ENCODE data around the gene RPLP1. TPM values are rescaled to one million over a fixed set of nuclear protein-coding genes. Genes with fewer than 3 reads are reported as not detected.

The RPLP1 gene
- polyA plus RNA-seq, 1 donor: 1,121 TPM

DNA sequence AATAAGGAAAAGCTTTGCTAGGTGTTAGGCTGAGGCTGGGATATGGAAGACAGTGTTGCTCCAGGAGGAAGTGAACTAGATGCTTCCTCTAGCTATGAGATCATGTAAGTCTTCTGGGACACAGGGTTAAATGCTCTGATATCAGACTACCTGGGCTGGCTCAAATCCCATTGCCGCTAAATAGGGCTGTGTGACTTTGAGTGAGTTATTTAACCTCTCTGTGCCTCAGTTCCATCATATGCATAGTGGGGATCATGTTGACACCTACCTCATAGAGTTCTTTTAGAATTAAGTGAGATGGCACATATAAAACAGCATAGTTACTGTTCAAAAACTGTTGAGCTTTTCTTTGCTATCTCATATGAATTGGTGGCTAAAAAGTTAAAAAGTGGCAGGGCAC, 12.6 kb downstream of the RPLP1 start:
- DNase-seq: no peak

DNA sequence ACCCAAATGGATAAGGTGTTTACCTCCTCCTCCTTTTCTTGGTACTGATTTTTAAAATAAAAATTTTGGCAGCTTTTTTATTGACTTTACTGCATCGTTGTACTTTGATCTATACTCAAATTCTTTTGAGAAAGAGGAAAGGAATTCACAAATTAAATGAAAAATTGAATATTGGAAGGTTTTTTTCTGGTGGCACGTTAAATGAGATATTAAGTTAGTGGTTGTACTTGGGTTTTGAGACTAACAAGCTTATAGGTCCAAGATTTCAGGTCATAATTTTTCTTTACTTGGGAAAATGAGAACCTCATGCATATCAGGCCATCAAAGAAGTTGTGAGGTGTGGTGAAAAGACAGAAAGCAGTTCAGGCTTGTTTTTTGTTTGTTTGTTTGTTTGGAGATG, 14.1 kb downstream of the RPLP1 start:
- DNase-seq: no peak

DNA sequence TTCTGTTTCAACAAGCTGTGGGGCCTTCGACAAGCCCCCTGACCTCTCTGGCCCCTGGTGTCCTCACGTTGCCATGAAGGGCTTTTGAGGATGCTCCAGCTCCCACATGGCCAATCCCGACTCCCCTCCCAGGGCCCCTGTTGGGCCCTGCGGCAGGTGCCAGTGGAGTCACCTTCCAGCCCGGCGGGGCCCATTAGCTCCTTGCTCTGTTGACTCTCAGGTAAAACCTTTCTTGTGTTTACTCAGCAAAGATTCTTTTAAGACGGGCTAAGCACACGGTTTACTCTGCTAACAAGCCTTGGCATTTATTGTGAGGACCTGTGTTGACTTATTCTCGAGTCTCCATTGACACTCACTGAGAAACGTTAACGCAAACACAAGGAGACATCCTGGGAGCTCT, 15.0 kb downstream of the RPLP1 start:
- DNase-seq: no peak

DNA sequence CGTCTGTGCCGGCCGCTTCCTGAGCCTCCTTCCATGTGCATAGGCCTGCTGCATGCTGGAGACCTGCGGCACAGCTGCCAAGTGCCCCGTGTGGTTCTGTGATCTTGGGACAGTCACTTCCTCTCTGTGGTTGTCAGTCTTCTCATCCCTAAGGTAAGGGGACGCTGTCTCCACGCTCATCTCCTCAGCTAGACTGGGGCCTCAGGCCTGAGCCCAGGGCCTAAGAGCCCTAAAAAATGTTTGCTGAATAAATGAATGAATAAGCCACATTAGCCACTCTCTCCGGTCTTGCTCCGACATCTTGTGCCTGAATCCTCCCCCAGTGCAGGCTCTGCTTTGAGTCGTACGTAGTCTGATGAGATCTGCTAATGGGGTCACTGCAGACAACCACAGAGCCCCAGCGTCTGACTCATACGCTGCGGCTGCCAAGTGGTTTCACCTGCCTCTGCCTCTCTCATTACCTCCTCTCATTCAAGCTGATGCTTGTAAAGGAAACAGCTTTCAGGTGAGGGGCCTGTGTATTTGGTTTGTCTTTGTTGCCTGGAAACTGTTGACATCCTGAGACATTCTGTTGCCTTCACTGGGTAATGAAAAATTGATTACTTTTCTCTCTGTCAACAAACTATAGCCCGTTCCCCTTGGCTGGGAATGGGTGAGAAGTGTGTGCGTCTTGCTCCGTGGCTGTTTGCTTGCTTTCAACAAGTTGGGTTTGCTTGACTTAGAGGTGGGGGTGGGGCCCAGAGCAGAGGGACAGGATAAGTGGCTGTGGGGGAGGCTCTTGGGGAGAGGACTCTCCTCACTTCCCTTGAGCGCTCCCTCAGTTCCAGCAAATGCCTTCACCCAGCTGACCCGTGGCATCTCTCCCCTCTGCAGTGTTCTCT, 15.9 kb downstream of the RPLP1 start:
- peak; percentile 32 for DNase-seq

DNA sequence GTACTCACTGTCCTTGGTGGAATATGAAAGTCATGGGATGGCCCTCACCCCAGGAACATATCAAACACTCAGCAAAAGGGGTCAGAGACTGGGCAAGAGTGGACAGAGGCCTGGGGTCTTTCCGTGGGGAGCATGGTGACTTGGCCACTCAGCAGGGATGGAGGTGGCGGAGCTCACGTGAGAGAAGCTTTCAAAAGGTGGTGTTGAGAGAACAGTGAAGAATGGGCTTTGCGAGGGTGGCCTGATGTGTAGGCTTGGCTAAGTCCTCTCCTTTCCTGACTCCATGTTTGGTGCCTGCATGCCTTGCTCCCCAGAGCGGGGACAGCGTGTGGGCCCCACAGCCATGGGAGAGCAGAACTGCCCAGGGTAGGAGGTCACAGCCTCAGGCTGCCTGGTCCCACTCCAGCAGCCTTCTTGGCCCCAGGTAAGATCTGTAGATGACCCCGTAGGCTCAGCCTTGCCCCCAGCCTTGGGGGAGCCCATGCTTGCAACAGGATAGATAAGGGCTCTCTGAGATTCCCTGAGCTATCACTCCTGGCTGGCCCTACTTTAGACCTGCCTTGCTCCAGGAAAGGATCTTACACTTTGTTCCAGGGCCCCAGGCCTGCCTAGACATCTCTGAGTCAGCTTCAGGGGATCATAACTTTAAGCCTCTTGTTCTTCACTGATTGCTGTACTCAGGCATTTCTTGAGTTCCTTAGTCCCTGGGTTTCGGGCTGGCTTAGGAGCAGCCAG, 17.0 kb downstream of the RPLP1 start:
- no peak for DNase-seq

DNA sequence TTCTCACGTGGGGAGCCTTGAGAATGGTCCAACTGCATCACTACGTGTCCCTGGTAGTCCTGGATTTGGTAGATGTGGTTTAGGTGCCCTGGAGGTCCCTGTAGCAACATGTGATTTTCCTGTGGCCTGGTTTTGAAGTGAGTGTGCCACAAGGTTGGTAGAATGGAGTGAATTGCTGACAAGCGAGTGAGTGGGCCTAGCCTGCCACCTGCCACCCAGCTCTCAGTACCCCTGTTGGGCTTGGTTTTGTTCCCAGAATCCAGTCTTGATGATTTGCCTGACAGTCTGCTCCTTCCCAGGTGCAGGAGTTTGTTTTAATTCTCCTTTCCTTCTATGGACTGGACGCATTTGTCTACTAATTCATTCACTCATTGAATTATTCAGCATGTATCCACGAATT, 19.4 kb downstream of the RPLP1 start:
- DNase-seq: no peak

DNA sequence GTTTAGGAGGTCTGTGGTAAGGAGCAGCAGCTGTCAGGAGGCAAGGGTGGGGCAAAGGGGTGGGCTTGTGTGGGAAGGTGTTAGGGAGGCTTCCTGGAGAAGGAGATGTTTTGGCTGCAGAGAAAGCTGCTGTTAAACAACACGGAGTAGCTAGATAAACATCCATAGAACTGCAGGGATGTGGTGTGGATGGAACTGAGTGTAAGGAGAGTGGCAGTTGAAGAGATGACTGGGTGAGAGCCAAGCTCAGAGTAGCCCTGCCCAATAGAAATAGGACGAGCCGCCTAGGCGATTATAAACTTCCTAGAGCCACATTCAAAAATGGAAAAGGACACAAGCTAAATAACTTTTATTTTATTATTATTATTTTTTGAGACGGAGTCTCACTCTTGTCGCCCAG, 19.9 kb downstream of the RPLP1 start:
- no peak for DNase-seq

DNA sequence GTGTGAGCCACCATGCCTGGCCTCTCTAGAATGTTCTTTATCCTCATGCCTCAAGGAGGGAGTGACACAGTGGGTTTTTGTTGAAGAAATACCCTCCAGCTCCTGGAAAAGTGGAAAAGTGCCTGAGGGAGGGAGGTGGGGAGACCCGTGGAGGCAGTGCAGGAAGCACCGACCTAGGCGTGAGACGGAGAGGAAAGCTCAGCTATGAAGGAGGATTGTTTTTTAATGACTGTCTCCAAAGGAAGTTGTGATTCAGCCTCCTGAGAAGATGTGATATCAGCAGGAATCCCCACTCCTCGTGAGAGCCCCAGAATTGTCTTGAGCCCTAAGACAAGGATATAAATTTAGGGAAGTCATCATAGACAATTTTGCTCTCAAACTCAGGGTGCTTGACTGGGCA, 21.7 kb downstream of the RPLP1 start:
- DNase-seq: no peak

DNA sequence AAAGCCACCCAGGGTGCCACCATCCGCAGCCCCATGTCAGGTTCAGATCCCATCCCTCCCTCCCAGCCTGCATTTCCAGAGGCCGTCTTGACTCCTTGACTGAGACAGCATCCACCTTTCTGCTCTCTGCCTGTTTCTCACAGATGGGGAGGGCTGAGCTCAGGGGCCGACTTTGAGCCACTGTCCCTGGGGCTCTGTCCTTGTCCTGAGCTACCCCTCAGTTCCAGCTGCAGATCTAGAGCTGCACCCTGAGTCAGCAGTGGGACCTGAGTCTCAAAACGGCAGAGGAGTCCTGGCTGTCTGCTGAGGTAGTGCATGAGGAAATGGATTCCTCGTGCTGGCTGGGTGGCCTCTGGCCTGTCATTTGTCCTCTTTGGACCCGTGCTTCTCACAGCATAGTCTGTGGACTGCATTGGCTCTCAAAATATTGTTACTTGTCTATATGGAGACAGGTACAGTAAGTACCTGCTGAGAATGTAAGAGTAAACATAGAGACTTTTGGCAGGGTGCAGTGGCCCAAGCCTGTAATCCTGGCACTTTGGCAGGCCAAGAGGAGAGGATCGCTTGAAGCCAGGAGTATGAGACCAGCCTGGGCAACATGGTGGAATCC, 22.3 kb downstream of the RPLP1 start:
- DNase-seq: no peak

DNA sequence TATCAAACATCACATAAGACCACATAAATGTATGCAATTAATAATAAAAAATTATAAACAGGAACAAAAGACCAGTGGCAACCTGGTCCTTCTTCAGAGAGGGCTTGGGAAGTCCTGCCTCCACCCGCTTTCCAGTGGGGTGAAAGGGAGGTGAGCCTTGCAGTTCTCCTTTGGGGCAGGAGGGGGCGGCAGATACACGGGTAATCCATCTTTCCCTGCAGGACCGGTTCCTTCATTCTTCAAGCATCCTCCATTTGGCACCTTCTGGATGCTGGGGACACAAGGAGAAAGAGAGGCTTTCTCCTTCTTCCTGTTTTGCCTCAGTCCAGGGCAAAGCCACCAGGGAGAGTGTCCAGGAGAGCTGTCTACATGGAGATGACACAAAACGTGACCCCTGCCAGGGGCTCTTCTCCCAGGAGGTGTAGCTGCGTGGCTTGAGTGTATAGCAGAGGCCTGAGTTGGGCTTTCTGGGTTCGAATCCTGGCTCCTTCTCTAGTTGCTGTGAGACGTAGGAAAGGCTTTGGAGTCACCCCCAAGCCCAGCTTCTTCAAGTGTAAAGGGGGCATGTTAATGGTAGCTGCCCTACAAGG, 23.2 kb downstream of the RPLP1 start:
- peak; percentile 60 for DNase-seq

DNA sequence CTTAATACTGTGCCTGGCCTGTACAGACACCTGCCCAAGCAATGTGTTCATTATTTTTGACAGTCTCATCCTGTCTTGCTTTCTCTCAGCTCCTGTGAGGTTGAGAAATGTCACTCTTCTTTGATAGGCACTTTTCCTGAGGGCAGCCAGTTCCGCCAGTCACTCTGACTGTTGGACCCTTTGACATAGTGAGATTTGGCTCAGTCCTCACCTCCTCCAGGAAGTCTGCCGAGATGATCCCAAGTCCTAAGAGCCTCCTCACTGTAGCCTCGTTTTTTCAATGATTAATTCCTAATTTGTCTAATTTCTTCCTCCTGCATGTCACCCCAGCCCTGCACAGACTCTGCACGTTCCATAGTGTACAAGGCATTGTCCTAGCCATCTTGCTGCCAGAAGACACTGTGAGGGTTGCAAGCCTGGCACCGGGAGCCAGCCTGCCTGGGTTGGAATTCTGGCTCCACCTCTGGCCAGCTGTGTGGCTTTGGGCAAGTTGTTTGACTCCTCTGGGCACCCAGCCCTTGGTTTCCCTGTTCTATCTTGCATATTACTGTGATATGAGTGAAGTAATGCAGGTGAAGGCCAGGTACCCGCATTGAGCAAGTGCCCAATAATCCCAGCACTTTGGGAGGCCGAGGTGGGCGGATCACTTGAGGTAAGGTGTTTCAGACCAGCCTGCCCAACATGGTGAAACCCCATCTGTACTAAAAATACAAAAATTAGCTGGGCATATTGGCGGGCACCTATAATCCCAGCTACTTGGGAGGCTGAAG, 24.3 kb downstream of the RPLP1 start:
- DNase-seq: no peak

DNA sequence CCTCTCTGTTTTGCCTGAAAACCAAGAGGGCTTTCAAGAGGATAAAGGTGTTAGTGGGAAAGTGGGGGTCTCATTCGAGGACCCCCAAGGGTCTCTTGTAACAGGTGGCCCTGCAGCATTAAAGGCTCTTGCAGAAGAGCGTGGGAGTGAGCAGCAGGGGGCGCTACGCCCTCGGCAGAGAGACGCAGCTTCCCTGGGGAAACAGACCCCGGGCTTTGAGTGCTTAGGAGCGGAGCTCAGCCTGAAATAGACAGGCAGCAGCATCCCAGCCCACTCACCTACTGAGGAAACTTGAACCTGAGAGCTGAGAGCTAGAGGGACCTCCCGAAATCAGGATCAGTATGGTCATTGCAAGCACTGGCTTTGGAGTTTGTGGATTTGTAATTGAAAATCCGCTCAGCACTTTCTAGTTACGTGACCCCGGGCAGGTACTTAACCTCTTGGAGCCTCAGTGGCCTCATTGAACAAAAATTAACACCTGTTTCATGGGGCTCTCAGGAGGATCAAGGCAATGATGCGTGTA, 25.7 kb downstream of the RPLP1 start:
- DNase-seq: peak; percentile 61

DNA sequence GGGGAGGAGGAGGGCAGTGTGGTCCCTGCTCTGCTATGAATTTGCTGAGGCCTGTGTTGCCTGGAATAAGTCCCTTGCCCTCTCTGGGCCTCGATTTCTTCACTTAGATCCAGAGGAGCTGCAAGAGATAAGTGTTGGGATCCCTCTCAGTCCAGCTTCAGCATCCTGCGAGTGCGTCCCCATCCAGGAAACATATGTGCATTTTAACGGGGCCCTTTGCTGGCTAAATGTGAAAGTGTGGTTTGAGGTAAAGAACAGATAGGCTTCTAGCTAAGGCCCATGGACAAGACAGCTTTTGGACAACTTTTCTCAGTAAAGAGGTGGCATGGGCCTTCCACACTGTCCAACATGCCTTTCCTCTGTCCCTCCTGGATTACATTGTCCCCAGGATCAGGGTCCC, 26.5 kb downstream of the RPLP1 start:
- no peak for DNase-seq

DNA sequence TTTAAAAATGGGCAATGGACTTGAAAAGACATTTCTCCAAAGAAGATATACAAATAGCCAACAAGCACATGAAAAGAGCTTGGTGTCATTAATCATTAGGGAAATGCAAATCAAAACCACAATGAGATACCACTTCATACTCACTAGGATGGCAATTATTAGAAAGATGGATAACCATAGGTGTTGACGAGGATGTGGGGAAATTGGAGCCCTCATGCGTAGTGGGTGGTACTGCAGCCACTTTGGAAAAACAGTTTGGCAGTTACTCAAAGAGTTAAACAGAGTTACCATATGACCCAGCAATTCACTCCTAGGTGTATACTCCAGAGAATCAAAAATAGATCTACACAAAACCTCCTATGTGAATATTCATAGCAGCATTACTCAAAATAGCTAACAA, 27.4 kb downstream of the RPLP1 start:
- no peak for DNase-seq

DNA sequence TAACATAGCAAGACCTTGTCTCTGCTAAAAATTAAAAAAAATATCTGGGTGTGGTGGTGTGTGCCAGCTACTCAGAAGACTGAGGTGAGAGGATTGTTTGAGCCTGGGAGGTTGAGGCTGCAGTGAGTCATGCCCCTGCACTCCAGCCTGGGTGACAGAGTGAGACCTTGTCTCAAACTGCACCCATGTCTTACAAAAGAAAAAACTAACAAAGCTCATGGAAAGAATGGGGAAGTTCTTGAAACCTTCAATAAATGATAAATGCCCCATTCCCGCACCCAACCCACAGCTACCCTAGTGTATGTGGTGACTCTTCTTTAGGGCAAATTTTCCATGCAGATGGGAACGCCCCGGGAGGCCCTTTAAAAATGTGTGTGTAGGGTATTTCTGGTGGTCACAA, 28.3 kb downstream of the RPLP1 start:
- DNase-seq: no peak

DNA sequence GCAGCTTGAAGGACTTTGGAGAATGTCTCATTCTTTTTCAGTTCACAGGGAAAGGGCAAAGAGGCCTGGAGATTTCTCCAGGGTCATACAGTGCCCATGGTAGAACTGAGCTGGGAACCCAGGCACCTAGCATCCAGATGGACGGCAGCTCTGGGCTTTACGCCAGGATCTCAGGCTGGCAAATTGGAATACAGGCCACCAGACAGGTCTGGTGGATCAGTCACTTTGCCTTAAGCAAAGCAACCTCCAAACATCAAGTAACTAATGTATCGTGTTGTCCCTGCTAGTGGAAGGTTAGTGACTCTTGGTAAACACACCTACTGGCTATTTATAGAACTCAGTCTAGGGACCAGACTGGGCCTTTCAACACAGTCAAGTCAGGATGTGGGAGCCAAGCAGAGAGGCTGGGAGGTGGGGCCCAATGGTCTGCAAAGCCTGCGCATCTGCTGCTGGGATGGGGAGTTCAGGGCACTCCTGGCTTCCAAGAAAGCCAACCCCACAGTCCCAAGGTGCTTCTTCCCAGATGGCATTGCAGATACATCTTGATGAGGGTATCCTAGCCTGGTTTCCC, 30.2 kb downstream of the RPLP1 start:
- no peak for DNase-seq

DNA sequence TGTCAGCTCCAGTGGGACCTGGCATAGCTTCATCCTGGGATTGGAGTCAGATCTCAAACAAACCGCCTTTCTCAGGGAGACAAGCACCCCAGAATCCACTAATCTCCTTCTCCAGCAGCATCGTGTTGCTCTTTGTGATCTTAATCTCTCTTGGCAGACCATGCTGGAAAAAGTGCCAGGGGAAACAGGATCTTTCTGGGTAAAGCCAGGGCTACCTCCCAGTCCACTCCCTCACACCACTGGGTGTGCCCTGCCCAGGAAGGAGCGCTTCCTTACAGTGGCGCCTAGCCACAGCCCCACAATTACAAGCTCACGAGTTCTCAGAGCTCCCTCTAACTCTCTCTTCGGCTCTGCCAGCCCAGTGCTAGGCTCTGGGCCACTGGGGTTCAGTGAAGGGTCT, 32.2 kb downstream of the RPLP1 start:
- DNase-seq: no peak

DNA sequence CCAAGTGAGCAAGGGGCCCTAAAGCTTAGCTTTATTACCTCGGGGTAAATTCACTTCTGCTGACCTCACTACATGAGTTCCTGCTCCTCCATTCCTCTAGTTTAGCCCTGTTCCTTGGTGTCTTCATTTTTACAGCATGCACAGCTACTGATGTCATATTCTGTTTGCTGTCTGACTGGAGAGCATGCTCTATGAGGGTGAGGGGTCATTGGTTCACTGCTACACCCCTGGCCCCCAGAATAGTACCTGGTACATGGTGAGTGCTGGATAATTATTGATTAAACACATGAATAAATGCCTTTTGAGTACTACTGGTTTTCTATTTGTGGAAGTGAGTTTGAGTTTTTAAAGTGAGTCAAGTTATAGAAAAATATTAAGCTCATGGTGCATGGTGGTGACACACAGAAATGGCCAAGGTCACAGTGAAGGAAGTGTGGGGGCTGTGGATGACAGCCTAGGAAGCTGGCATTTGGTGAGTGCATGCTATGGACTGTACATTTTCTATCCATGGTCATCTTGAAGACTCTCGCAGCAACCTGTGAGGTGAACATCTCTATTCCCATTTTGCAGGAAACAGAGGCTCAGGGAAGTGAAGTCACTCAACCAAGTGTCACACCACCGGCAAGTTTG, 34.0 kb downstream of the RPLP1 start:
- no peak for DNase-seq

DNA sequence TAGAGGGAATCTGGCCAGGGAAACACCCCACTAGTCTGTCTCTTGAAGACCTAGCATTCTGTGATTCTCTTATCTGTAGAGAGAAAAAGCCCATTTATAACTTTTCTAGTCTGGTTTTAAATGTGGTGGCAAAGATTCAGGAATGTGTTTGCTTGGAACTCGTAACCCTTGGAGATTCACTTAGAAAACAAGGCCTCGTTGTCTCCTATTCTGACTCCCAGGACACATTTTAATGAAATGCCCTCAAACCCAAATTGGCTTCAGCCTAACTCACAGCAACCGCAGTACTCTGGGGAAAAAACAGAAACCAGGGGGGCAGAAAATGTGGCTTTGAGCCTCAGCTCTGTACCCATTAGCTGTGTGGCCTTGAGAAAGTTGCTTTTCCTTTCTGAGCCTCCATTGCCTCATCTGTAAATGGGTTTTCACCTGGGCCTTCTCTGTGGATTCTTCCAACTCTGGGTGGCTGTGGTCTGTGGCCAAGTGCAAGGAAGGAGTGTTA, 36.5 kb downstream of the RPLP1 start:
- no peak for DNase-seq

DNA sequence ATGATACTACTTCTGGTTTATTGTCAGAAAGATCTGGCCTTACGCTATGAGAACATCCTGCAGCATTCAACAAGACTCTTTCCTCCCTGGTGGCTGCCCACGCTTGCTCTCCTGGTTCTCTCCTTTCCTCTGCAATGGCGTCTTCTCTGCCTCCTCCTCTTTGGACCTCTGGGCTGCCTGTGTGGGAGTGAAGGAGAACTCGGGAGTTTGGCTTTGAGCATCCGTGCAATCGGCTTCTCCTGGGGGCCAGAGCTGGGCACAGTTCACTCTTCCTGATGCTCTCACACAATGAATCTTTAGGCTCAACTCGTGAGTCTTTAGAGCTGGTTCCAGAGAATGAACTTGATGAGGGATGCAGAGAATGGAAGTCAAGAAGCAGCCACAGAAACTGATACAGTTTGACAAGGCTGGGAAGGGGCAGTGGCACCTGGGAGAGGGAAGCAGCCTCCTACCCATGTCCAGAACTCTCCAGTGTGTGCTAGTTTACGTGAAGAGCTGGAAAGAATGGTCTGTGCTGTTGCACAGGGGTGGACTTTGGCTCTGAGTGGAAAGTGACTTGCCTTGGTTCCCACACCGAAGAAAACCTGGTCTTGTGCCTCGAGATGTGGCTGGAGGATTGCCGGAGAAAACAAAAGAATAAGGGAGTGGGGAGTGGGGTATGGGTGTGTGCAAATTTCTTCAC, 37.9 kb downstream of the RPLP1 start:
- no peak for DNase-seq
